ENCODE measurements around the gene PPP1R14C.

GRCh38 chr6:150275489-150275888, 132.6 kb downstream of the PPP1R14C start:
- TF ChIP-seq RAD21 (conservative IDR thresholded peaks at IDR 0.05) (no peak), CTCF (IDR thresholded peaks at IDR 0.05; ENCODE audit: poor library complexity, severe bottlenecking) (no peak), EP300 (conservative IDR thresholded peaks at IDR 0.05; ENCODE audit: poor library complexity, severe bottlenecking) (no peak), EZH2 (IDR thresholded peaks at IDR 0.05; ENCODE audit: borderline replicate concordance, insufficient read depth, low read length, poor library complexity, severe bottlenecking) (no peak), POLR2AphosphoS5 (IDR thresholded peaks at IDR 0.05) (no peak), REST (IDR thresholded peaks at IDR 0.05; ENCODE audit: borderline replicate concordance) (no peak), SMC3 (conservative IDR thresholded peaks at IDR 0.05; ENCODE audit: poor library complexity) (no peak), TAF1 (IDR thresholded peaks at IDR 0.05; ENCODE audit: low read depth) (no peak)

Measured in neural cell (in vitro differentiated cells).